ENCODE data around the gene CES4A. TPM values are rescaled to one million over a fixed set of nuclear protein-coding genes. Genes with fewer than 3 reads are reported as not detected.

Gene CES4A
- total and polyA plus RNA-seq, 9 of the 15 experiments (the other 6 are each of a cell fraction or from before 2014, with no cell fraction given) = 0.09 to 0.13 (median 0.11) TPM; not detected in 6

Small RNAs within 50 kb of the gene (small RNA-seq; reads per million reads assigned to genes)
- gene RN7SL543P = not detected

Other genes with a start within 250 kb of the CES4A start
Only the 7 nearest of the 22 such genes appear.
- gene PDP2, start 108.1 kb upstream of the CES4A start, total RNA-seq (2014; rRNA removed) = 5.5 and 6.7 TPM in 2 replicates
- 7.2 and 8.3 TPM in 2 replicates for gene PDP2, start 108.1 kb upstream of the CES4A start, total RNA-seq (2014; rRNA removed; fragmentation: Illumina TruSeq; extraction: Trizol)
- 5.8 and 6.7 TPM in 2 replicates for gene PDP2, start 108.1 kb upstream of the CES4A start, total RNA-seq (2015; rRNA removed; fragmentation: Illumina TruSeq; extraction: Trizol)
- gene PDP2, start 108.1 kb upstream of the CES4A start, total RNA-seq (2021) = 17.7 and 18.5 TPM in 2 replicates
- gene PDP2, start 108.1 kb upstream of the CES4A start, polyA plus RNA-seq (2011; rRNA removed) = 24.3 and 28.6 TPM in 2 replicates
- gene PDP2, start 108.1 kb upstream of the CES4A start, polyA plus RNA-seq (2014; fragmentation: Illumina TruSeq; extraction: Trizol) = 11.4 and 15.8 TPM in 2 replicates
- 1 to 10 TPM; 2.5 to 4.2 TPM for gene PDP2, start 108.1 kb upstream of the CES4A start, polyA plus RNA-seq (2014; fragmentation: Nextera tagmentation; extraction: Ambion mirVana)
- 8.3 and 8.7 TPM in 2 replicates for gene PDP2, start 108.1 kb upstream of the CES4A start, polyA plus RNA-seq (2014; rRNA removed)
- not detected in 2 replicates for gene CDH16, start 69.7 kb upstream of the CES4A start, total RNA-seq (2014; rRNA removed)
- not detected in 2 replicates for gene CDH16, start 69.7 kb upstream of the CES4A start, total RNA-seq (2014; rRNA removed; fragmentation: Illumina TruSeq; extraction: Trizol)
- not detected in 2 replicates for gene CDH16, start 69.7 kb upstream of the CES4A start, total RNA-seq (2015; rRNA removed; fragmentation: Illumina TruSeq; extraction: Trizol)
- not detected in 2 replicates for gene CDH16, start 69.7 kb upstream of the CES4A start, total RNA-seq (2021)
- gene CDH16, start 69.7 kb upstream of the CES4A start, polyA plus RNA-seq (2011; rRNA removed) = not detected in 2 replicates
- not detected in 2 replicates for gene CDH16, start 69.7 kb upstream of the CES4A start, polyA plus RNA-seq (2014; fragmentation: Illumina TruSeq; extraction: Trizol)
- gene CDH16, start 69.7 kb upstream of the CES4A start, polyA plus RNA-seq (2014; fragmentation: Nextera tagmentation; extraction: Ambion mirVana) = not detected
- gene CDH16, start 69.7 kb upstream of the CES4A start, polyA plus RNA-seq (2014; rRNA removed) = not detected in 2 replicates
- gene RRAD, start 63.1 kb upstream of the CES4A start, total RNA-seq (2014; rRNA removed) = 0.09 and 0.12 TPM in 2 replicates
- not detected in 2 replicates for gene RRAD, start 63.1 kb upstream of the CES4A start, total RNA-seq (2014; rRNA removed; fragmentation: Illumina TruSeq; extraction: Trizol)
- not detected in 2 replicates for gene RRAD, start 63.1 kb upstream of the CES4A start, total RNA-seq (2015; rRNA removed; fragmentation: Illumina TruSeq; extraction: Trizol)
- gene RRAD, start 63.1 kb upstream of the CES4A start, total RNA-seq (2021) = 0.13 and 0.16 TPM in 2 replicates
- gene RRAD, start 63.1 kb upstream of the CES4A start, polyA plus RNA-seq (2011; rRNA removed) = 0.05 and 0.20 TPM in 2 replicates
- not detected in 2 replicates for gene RRAD, start 63.1 kb upstream of the CES4A start, polyA plus RNA-seq (2014; fragmentation: Illumina TruSeq; extraction: Trizol)
- gene RRAD, start 63.1 kb upstream of the CES4A start, polyA plus RNA-seq (2014; fragmentation: Nextera tagmentation; extraction: Ambion mirVana) = not detected
- 0.12 TPM in 1 of 2 replicates, not detected in the other for gene RRAD, start 63.1 kb upstream of the CES4A start, polyA plus RNA-seq (2014; rRNA removed)
- gene CIAO2B, start 54.2 kb upstream of the CES4A start, total RNA-seq (2014; rRNA removed) = 147 and 189 TPM in 2 replicates
- gene CIAO2B, start 54.2 kb upstream of the CES4A start, total RNA-seq (2014; rRNA removed; fragmentation: Illumina TruSeq; extraction: Trizol) = 57.6 and 86.8 TPM in 2 replicates
- gene CIAO2B, start 54.2 kb upstream of the CES4A start, total RNA-seq (2015; rRNA removed; fragmentation: Illumina TruSeq; extraction: Trizol) = 104 and 111 TPM in 2 replicates
- 99.4 and 104 TPM in 2 replicates for gene CIAO2B, start 54.2 kb upstream of the CES4A start, total RNA-seq (2021)
- 146 and 161 TPM in 2 replicates for gene CIAO2B, start 54.2 kb upstream of the CES4A start, polyA plus RNA-seq (2011; rRNA removed)
- gene CIAO2B, start 54.2 kb upstream of the CES4A start, polyA plus RNA-seq (2014; fragmentation: Illumina TruSeq; extraction: Trizol) = 113 and 154 TPM in 2 replicates
- gene CIAO2B, start 54.2 kb upstream of the CES4A start, polyA plus RNA-seq (2014; fragmentation: Nextera tagmentation; extraction: Ambion mirVana) = 100 to 1,000 TPM; 104 to 122 TPM
- gene CIAO2B, start 54.2 kb upstream of the CES4A start, polyA plus RNA-seq (2014; rRNA removed) = 182 and 250 TPM in 2 replicates
- 35.0 and 38.1 TPM in 2 replicates for gene CES2, start 53.1 kb upstream of the CES4A start, total RNA-seq (2014; rRNA removed)
- gene CES2, start 53.1 kb upstream of the CES4A start, total RNA-seq (2014; rRNA removed; fragmentation: Illumina TruSeq; extraction: Trizol) = 15.2 and 16.8 TPM in 2 replicates
- 23.6 and 24.4 TPM in 2 replicates for gene CES2, start 53.1 kb upstream of the CES4A start, total RNA-seq (2015; rRNA removed; fragmentation: Illumina TruSeq; extraction: Trizol)
- 33.5 and 37.9 TPM in 2 replicates for gene CES2, start 53.1 kb upstream of the CES4A start, total RNA-seq (2021)
- 14.0 and 14.1 TPM in 2 replicates for gene CES2, start 53.1 kb upstream of the CES4A start, polyA plus RNA-seq (2011; rRNA removed)
- gene CES2, start 53.1 kb upstream of the CES4A start, polyA plus RNA-seq (2014; fragmentation: Illumina TruSeq; extraction: Trizol) = 24.9 and 28.4 TPM in 2 replicates
- 1 to 10 TPM; 2.2 to 2.4 TPM for gene CES2, start 53.1 kb upstream of the CES4A start, polyA plus RNA-seq (2014; fragmentation: Nextera tagmentation; extraction: Ambion mirVana)
- gene CES2, start 53.1 kb upstream of the CES4A start, polyA plus RNA-seq (2014; rRNA removed) = 27.7 and 28.3 TPM in 2 replicates
- 0.68 and 2.0 TPM in 2 replicates for gene CES3, start 27.3 kb upstream of the CES4A start, total RNA-seq (2014; rRNA removed)
- 0.61 and 0.65 TPM in 2 replicates for gene CES3, start 27.3 kb upstream of the CES4A start, total RNA-seq (2014; rRNA removed; fragmentation: Illumina TruSeq; extraction: Trizol)
- gene CES3, start 27.3 kb upstream of the CES4A start, total RNA-seq (2015; rRNA removed; fragmentation: Illumina TruSeq; extraction: Trizol) = 1.0 and 1.7 TPM in 2 replicates
- 2.2 and 2.8 TPM in 2 replicates for gene CES3, start 27.3 kb upstream of the CES4A start, total RNA-seq (2021)
- gene CES3, start 27.3 kb upstream of the CES4A start, polyA plus RNA-seq (2011; rRNA removed) = 0.60 and 4.4 TPM in 2 replicates
- 0.98 and 1.2 TPM in 2 replicates for gene CES3, start 27.3 kb upstream of the CES4A start, polyA plus RNA-seq (2014; fragmentation: Illumina TruSeq; extraction: Trizol)
- under 1 TPM; 0.06 TPM for gene CES3, start 27.3 kb upstream of the CES4A start, polyA plus RNA-seq (2014; fragmentation: Nextera tagmentation; extraction: Ambion mirVana)
- gene CES3, start 27.3 kb upstream of the CES4A start, polyA plus RNA-seq (2014; rRNA removed) = 1.3 and 3.1 TPM in 2 replicates
- 96.0 and 112 TPM in 2 replicates for gene CBFB, start 40.6 kb downstream of the CES4A start, total RNA-seq (2014; rRNA removed)
- gene CBFB, start 40.6 kb downstream of the CES4A start, total RNA-seq (2014; rRNA removed; fragmentation: Illumina TruSeq; extraction: Trizol) = 66.5 and 77.2 TPM in 2 replicates
- 82.4 and 82.7 TPM in 2 replicates for gene CBFB, start 40.6 kb downstream of the CES4A start, total RNA-seq (2015; rRNA removed; fragmentation: Illumina TruSeq; extraction: Trizol)
- gene CBFB, start 40.6 kb downstream of the CES4A start, total RNA-seq (2021) = 78.4 and 79.1 TPM in 2 replicates
- gene CBFB, start 40.6 kb downstream of the CES4A start, polyA plus RNA-seq (2011; rRNA removed) = 39.5 and 51.6 TPM in 2 replicates
- 63.9 and 69.6 TPM in 2 replicates for gene CBFB, start 40.6 kb downstream of the CES4A start, polyA plus RNA-seq (2014; fragmentation: Illumina TruSeq; extraction: Trizol)
- 10 to 100 TPM; 22.0 to 40.7 TPM for gene CBFB, start 40.6 kb downstream of the CES4A start, polyA plus RNA-seq (2014; fragmentation: Nextera tagmentation; extraction: Ambion mirVana)
- 43.2 and 63.6 TPM in 2 replicates for gene CBFB, start 40.6 kb downstream of the CES4A start, polyA plus RNA-seq (2014; rRNA removed)

Measured in K562 (cell line).